ENCODE measurements around the gene GNAI2.

The GNAI2 gene

GRCh38 chr3:50287262-50287661 lies 51.3 kb downstream of the GNAI2 start:
- TF ChIP-seq TAF1 (IDR thresholded peaks at IDR 0.05; ENCODE audit: borderline replicate concordance, insufficient read depth, low read length) = no peak
- TF ChIP-seq SIN3A (IDR thresholded peaks at IDR 0.05; ENCODE audit: borderline replicate concordance, insufficient read depth, low read length) = no peak
- no peak for TF ChIP-seq POLR2AphosphoS5 (IDR thresholded peaks at IDR 0.05; ENCODE audit: low read depth, low read length)
- TF ChIP-seq FOXP2 (optimal IDR thresholded peaks at IDR 0.05; ENCODE audit: borderline replicate concordance, extremely low read depth, extremely low read length, insufficient read depth) = no peak
- no peak for TF ChIP-seq REST (IDR thresholded peaks at IDR 0.05; ENCODE audit: insufficient read depth in 1 of 2, low read depth in 2 of 2, low read length in 2 of 2)

DNA sequence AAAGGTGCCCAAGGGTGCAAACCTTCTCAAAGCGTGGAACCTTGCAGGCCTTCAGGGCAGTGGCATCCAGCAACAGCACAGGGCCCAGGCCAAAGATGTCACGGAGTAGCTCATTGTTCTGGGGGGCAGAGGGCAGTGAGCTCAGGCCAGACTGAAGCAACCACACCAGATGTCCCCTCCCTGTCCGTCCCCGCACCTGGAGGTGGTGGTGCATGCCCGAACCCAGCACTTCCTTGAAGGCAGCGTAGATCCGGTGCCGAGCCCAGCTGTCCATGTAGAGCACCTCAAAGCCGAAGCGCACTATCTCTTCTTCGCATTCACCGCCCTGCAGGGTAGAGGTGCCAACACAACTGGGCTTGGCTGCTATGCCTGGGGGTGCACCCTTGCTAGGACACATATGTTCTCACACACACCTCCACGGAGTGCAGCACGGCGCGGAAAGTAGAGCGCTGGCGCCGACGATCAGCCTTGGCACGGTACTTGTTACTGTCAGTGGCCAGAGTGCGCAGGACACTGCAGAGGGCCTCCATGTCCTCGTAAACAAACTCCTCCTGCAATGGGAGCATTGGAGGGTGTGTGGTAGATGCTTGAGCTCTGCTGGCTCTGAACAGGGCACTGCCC lies 52.5 kb downstream of the GNAI2 start:
- no peak for TF ChIP-seq POLR2AphosphoS5 (IDR thresholded peaks at IDR 0.05; ENCODE audit: low read depth, low read length)
- no peak for TF ChIP-seq REST (IDR thresholded peaks at IDR 0.05; ENCODE audit: insufficient read depth in 1 of 2, low read depth in 2 of 2, low read length in 2 of 2)
- TF ChIP-seq TAF1 (IDR thresholded peaks at IDR 0.05; ENCODE audit: borderline replicate concordance, insufficient read depth, low read length) = no peak
- TF ChIP-seq FOXP2 (optimal IDR thresholded peaks at IDR 0.05; ENCODE audit: borderline replicate concordance, extremely low read depth, extremely low read length, insufficient read depth) = no peak
- TF ChIP-seq SIN3A (IDR thresholded peaks at IDR 0.05; ENCODE audit: borderline replicate concordance, insufficient read depth, low read length) = no peak

- TF ChIP-seq POLR2AphosphoS5 (IDR thresholded peaks at IDR 0.05; ENCODE audit: low read depth, low read length) = no peak
- TF ChIP-seq TAF1 (IDR thresholded peaks at IDR 0.05; ENCODE audit: borderline replicate concordance, insufficient read depth, low read length) = no peak
- no peak for TF ChIP-seq FOXP2 (optimal IDR thresholded peaks at IDR 0.05; ENCODE audit: borderline replicate concordance, extremely low read depth, extremely low read length, insufficient read depth)
- no peak for TF ChIP-seq REST (IDR thresholded peaks at IDR 0.05; ENCODE audit: insufficient read depth in 1 of 2, low read depth in 2 of 2, low read length in 2 of 2)
- no peak for TF ChIP-seq SIN3A (IDR thresholded peaks at IDR 0.05; ENCODE audit: borderline replicate concordance, insufficient read depth, low read length)
These were observed 53.1 kb downstream of the GNAI2 start for GRCh38 chr3:50289130-50289529.

GRCh38 chr3:50290161-50290641 lies 54.2 kb downstream of the GNAI2 start:
- TF ChIP-seq SIN3A (IDR thresholded peaks at IDR 0.05; ENCODE audit: borderline replicate concordance, insufficient read depth, low read length) (no peak), POLR2AphosphoS5 (IDR thresholded peaks at IDR 0.05; ENCODE audit: low read depth, low read length) (no peak), TAF1 (IDR thresholded peaks at IDR 0.05; ENCODE audit: borderline replicate concordance, insufficient read depth, low read length) (no peak), FOXP2 (optimal IDR thresholded peaks at IDR 0.05; ENCODE audit: borderline replicate concordance, extremely low read depth, extremely low read length, insufficient read depth) (no peak), REST (IDR thresholded peaks at IDR 0.05; ENCODE audit: insufficient read depth in 1 of 2, low read depth in 2 of 2, low read length in 2 of 2) (no peak)

All from PFSK-1 (cell line).